ENCODE results near the gene CBLC.

CBLC gene

GRCh38 chr19:44734357-44734756, 43.3 kb upstream of the CBLC start:
- no peak for DNase-seq
- Histone ChIP-seq H3K9me3 (ENCODE audit: control extremely low read depth in 1 of 5, control insufficient read depth in 4 of 5, insufficient read depth in 2 of 5, low read depth in 1 of 5, low read length in 4 of 5) (no peaks in the 10 kb centered on the region), H3K4me1 (ENCODE audit: control extremely low read depth in 1 of 4, control insufficient read depth in 4 of 4, insufficient read depth in 4 of 4, low read length in 3 of 4) (peaks cover 11 to 34% (median 14%) of the 10 kb centered on the region in 4 experiments), H3K27ac (ENCODE audit: insufficient read depth in 1 of 2, low read depth in 1 of 2, low read length in 2 of 2, poor library complexity in 1 of 2, severe bottlenecking in 2 of 2) (no peak overlapping the region), H3K36me3 (ENCODE audit: control insufficient read depth in 4 of 4, insufficient read depth in 4 of 4, low read length in 3 of 4) (no peaks in the 10 kb centered on the region), H3K27me3 (replicated peaks in 2 of 5; ENCODE audit: control insufficient read depth in 4 of 5, insufficient read depth in 5 of 5, low read length in 4 of 5) (no peaks in the 10 kb centered on the region), H3K4me3 (ENCODE audit: control insufficient read depth in 1 of 7, extremely low read depth in 1 of 7, insufficient read depth in 4 of 7, low read depth in 2 of 7, low read length in 6 of 7) (no peak overlapping the region)
- POLR2A ChIA-PET: no interaction called here
- CTCF ChIA-PET: interaction anchor here (5.3 to 15.1 kb wide), 2 partner anchors 11 to 36 kb away, joined by 32 to 306 read pairs; no protein-coding TSS in a partner anchor
- WGBS (ENCODE audit: insufficient coverage): 38% methylated on average over 1 of the region's 1 CpG

GRCh38 chr19:44735011-44735410, 42.7 kb upstream of the CBLC start:
- peaks cover 11 to 31% (median 16%) of the 10 kb centered on the region in 4 experiments for H3K4me1 ChIP-seq (ENCODE audit: control extremely low read depth in 1 of 4, control insufficient read depth in 4 of 4, insufficient read depth in 4 of 4, low read length in 3 of 4)
- CTCF ChIA-PET: interaction anchor here (5.3 to 15.1 kb wide), 2 partner anchors 12 to 35 kb away, joined by 32 to 306 read pairs; no protein-coding TSS in a partner anchor
- H3K4me3 ChIP-seq (ENCODE audit: control insufficient read depth in 1 of 7, extremely low read depth in 1 of 7, insufficient read depth in 4 of 7, low read depth in 2 of 7, low read length in 6 of 7): no peak overlapping the region
- H3K27ac ChIP-seq (ENCODE audit: insufficient read depth in 1 of 2, low read depth in 1 of 2, low read length in 2 of 2, poor library complexity in 1 of 2, severe bottlenecking in 2 of 2): no peak overlapping the region
- H3K36me3 ChIP-seq (ENCODE audit: control insufficient read depth in 4 of 4, insufficient read depth in 4 of 4, low read length in 3 of 4): no peaks in the 10 kb centered on the region
- no peaks in the 10 kb centered on the region for H3K27me3 ChIP-seq (replicated peaks in 2 of 5; ENCODE audit: control insufficient read depth in 4 of 5, insufficient read depth in 5 of 5, low read length in 4 of 5)
- no peak for DNase-seq
- POLR2A ChIA-PET: no interaction called here
- H3K9me3 ChIP-seq (ENCODE audit: control extremely low read depth in 1 of 5, control insufficient read depth in 4 of 5, insufficient read depth in 2 of 5, low read depth in 1 of 5, low read length in 4 of 5): no peaks in the 10 kb centered on the region
- 80% methylated on average over 2 of the region's 5 CpGs for WGBS (ENCODE audit: insufficient coverage)

DNA sequence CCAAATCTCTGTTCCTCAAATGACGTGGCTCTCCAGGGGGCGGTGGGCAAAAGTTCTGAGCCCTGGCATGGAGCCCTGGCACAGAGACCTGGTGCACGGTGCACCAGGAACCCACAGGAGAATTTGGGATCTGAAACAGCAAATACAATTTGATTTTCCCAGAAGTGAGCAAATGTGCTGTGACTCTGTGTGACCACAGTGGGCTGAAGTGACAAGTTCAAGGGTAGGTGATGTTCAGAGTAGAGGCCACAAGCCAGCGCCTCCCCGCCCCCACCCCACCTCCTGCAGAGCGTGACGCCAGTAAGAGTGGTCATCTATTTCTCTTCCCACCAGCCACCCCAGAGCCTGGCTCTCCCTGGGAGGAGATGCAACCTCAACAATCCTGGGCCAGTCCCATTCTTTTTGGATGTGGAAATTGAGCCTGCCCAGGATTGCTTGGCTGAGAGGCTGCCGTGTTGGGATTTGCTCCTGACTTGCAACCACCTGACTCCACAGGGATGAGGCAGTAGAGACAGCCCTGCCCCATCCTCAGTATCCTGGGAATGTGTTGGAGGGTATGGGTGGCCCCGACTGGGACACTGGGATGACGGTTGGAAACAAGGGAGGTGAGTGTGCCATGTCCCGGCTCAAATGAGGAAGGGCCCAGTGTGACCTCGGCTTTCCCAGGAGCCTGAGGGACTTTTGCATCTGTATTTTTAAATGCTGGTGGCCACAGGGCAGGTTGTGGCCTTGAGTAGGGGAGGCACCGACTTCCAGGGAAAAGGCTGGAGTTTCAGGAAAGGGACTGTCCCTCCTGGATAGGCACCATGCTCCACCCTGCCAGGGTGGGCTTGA, 40.2 kb upstream of the CBLC start:
- DNase-seq: no peak
- no peaks in the 10 kb centered on the region for H3K27me3 ChIP-seq (replicated peaks in 2 of 5; ENCODE audit: control insufficient read depth in 4 of 5, insufficient read depth in 5 of 5, low read length in 4 of 5)
- H3K4me3 ChIP-seq (ENCODE audit: control insufficient read depth in 1 of 7, extremely low read depth in 1 of 7, insufficient read depth in 4 of 7, low read depth in 2 of 7, low read length in 6 of 7): no peak overlapping the region
- H3K27ac ChIP-seq (ENCODE audit: insufficient read depth in 1 of 2, low read depth in 1 of 2, low read length in 2 of 2, poor library complexity in 1 of 2, severe bottlenecking in 2 of 2): no peak overlapping the region
- H3K9me3 ChIP-seq (ENCODE audit: control extremely low read depth in 1 of 5, control insufficient read depth in 4 of 5, insufficient read depth in 2 of 5, low read depth in 1 of 5, low read length in 4 of 5): no peaks in the 10 kb centered on the region
- H3K36me3 ChIP-seq (ENCODE audit: control insufficient read depth in 4 of 4, insufficient read depth in 4 of 4, low read length in 3 of 4): no peaks in the 10 kb centered on the region
- CTCF ChIA-PET: interaction anchor here (0.6 to 5.3 kb wide), 7 partner anchors 10 to 1951 kb away, joined by 3 to 53 read pairs (median 4); no protein-coding TSS in a partner anchor
- POLR2A ChIA-PET: no interaction called here
- peaks cover 17 to 55% (median 37%) of the 10 kb centered on the region in 4 experiments for H3K4me1 ChIP-seq (ENCODE audit: control extremely low read depth in 1 of 4, control insufficient read depth in 4 of 4, insufficient read depth in 4 of 4, low read length in 3 of 4)
- 87% methylated on average over 7 of the region's 13 CpGs for WGBS (ENCODE audit: insufficient coverage)

DNA sequence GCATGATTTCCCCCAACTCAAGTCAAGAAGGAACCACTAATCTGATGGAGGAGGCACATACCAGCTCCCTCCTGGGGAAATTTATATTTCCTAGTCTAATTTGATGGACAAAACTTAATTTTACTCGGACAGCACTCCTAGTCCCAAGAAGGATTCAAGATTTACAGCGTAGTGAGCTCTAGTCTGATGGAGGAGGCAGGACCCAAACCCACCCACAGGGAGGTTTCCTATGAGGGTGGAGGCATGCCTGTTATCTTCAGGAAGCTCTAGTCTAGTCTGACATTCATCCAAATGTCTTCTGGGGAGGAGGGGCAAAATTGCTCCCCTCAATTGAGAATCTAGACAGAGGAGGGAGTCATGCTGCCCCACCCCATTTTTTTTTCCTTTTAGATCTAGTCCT, 39.6 kb upstream of the CBLC start:
- ChIA-PET CTCF (interaction anchor here (0.7 to 4.7 kb wide), 6 partner anchors 14 to 50 kb away, joined by 3 to 53 read pairs (median 4); no protein-coding TSS in a partner anchor), POLR2A (interaction anchor here (1.2 kb wide), 1 partner anchor 14 kb away, joined by 3 read pairs; no protein-coding TSS in a partner anchor)
- WGBS (ENCODE audit: insufficient coverage): 83% methylated on average over 2 of the region's 2 CpGs
- no peaks in the 10 kb centered on the region for H3K9me3 ChIP-seq (ENCODE audit: control extremely low read depth in 1 of 5, control insufficient read depth in 4 of 5, insufficient read depth in 2 of 5, low read depth in 1 of 5, low read length in 4 of 5)
- H3K36me3 ChIP-seq (ENCODE audit: control insufficient read depth in 4 of 4, insufficient read depth in 4 of 4, low read length in 3 of 4): no peaks in the 10 kb centered on the region
- no peak for DNase-seq
- no peaks in the 10 kb centered on the region for H3K27me3 ChIP-seq (replicated peaks in 2 of 5; ENCODE audit: control insufficient read depth in 4 of 5, insufficient read depth in 5 of 5, low read length in 4 of 5)
- H3K27ac ChIP-seq (ENCODE audit: insufficient read depth in 1 of 2, low read depth in 1 of 2, low read length in 2 of 2, poor library complexity in 1 of 2, severe bottlenecking in 2 of 2): no peak overlapping the region
- no peak overlapping the region for H3K4me3 ChIP-seq (ENCODE audit: control insufficient read depth in 1 of 7, extremely low read depth in 1 of 7, insufficient read depth in 4 of 7, low read depth in 2 of 7, low read length in 6 of 7)
- peaks cover 17 to 62% (median 44%) of the 10 kb centered on the region in 4 experiments for H3K4me1 ChIP-seq (ENCODE audit: control extremely low read depth in 1 of 4, control insufficient read depth in 4 of 4, insufficient read depth in 4 of 4, low read length in 3 of 4)

DNA sequence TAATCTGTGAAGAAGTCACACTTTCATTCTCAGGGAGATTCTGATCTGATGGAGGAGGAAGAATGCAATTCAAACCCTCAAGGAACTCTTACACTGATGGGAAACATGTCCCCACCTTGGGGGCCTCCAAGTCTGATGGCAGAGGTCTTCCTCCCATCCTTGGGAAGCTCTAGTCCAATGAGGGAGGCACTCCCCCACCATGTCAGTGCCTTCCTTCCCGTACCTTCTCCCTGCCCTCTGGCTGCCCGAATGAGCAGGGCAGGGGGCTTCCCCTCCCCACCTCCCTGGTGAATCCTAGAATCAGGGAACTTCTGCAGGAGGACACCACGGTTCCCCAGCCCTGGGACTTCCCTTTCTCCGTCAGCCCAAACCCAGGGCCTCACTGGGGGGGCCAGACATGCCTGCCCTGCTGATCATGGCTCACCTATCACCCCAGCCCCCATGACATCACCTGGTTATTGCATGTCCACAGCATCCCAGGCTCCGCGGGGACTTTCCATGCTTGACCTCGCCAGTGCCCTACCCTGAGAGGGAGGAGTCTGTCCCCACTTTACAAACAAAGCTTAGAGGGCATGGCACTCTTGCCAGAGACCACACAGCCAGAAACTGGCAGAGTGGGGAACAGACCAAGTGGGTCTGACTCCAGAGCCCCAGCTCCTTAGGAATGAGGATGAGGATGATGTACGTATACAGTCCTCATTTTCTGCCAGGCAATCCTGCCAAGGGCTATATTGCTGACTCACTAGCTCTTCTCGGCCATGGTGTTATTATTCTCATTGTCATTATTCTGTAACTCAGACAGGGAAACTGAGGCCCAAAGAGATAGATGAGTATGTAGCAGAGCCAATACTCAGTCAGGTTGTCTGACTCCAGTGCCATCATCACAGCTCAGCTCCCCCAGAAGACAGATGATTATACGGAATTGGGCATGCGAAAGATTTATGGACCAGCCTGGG, 38.8 kb upstream of the CBLC start:
- Histone ChIP-seq H3K9me3 (ENCODE audit: control extremely low read depth in 1 of 5, control insufficient read depth in 4 of 5, insufficient read depth in 2 of 5, low read depth in 1 of 5, low read length in 4 of 5) (no peaks in the 10 kb centered on the region), H3K27me3 (replicated peaks in 2 of 5; ENCODE audit: control insufficient read depth in 4 of 5, insufficient read depth in 5 of 5, low read length in 4 of 5) (no peaks in the 10 kb centered on the region), H3K27ac (ENCODE audit: insufficient read depth in 1 of 2, low read depth in 1 of 2, low read length in 2 of 2, poor library complexity in 1 of 2, severe bottlenecking in 2 of 2) (no peak overlapping the region), H3K36me3 (ENCODE audit: control insufficient read depth in 4 of 4, insufficient read depth in 4 of 4, low read length in 3 of 4) (no peaks in the 10 kb centered on the region), H3K4me3 (ENCODE audit: control insufficient read depth in 1 of 7, extremely low read depth in 1 of 7, insufficient read depth in 4 of 7, low read depth in 2 of 7, low read length in 6 of 7) (no peak overlapping the region), H3K4me1 (ENCODE audit: control extremely low read depth in 1 of 4, control insufficient read depth in 4 of 4, insufficient read depth in 4 of 4, low read length in 3 of 4) (peaks cover 17 to 70% (median 47%) of the 10 kb centered on the region in 4 experiments)
- WGBS (ENCODE audit: insufficient coverage): 69% methylated on average over 7 of the region's 11 CpGs
- DNase-seq: peak in 1 of 3 donors; percentile 49
- ChIA-PET POLR2A (interaction anchor here (1.2 kb wide), 1 partner anchor 14 kb away, joined by 3 read pairs; no protein-coding TSS in a partner anchor), CTCF (interaction anchor here (0.8 to 4.7 kb wide), 8 partner anchors 10 to 51 kb away, joined by 3 to 53 read pairs (median 4); no protein-coding TSS in a partner anchor)

DNA sequence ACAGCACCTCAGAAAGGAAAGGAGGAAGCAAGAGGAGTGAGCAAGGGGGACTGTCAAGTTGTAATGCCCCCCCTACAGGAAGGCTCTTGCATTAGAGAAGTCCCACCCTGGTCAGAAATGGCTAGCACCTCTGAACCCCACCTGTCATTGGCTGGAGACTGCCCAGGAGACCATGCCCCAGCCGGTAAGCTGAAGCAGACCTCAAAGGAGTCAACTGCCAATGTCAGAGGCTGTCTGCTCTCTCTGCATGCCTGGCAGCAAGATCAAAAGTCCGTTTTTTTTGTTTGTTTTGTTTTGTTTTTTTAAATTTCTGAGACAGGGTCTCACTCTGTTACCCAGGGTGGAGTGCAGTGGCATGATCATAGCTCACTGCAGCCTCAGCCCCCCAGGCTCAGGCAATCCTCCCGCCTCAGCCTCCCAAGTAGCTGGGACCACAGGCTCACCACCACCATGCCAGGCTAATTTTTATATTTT, 37.3 kb upstream of the CBLC start:
- 54% methylated on average over 3 of the region's 3 CpGs for WGBS (ENCODE audit: insufficient coverage)
- POLR2A ChIA-PET: interaction anchor here (0.6 kb wide), 1 partner anchor 44 kb away, joined by 3 read pairs; no protein-coding TSS in a partner anchor

More for the DNA sequence above, 37.3 kb upstream of the CBLC start:
- Histone ChIP-seq H3K27me3 (replicated peaks in 2 of 5; ENCODE audit: control insufficient read depth in 4 of 5, insufficient read depth in 5 of 5, low read length in 4 of 5) (no peaks in the 10 kb centered on the region), H3K4me3 (ENCODE audit: control insufficient read depth in 1 of 7, extremely low read depth in 1 of 7, insufficient read depth in 4 of 7, low read depth in 2 of 7, low read length in 6 of 7) (no peak overlapping the region), H3K36me3 (ENCODE audit: control insufficient read depth in 4 of 4, insufficient read depth in 4 of 4, low read length in 3 of 4) (no peaks in the 10 kb centered on the region), H3K9me3 (ENCODE audit: control extremely low read depth in 1 of 5, control insufficient read depth in 4 of 5, insufficient read depth in 2 of 5, low read depth in 1 of 5, low read length in 4 of 5) (no peaks in the 10 kb centered on the region), H3K4me1 (ENCODE audit: control extremely low read depth in 1 of 4, control insufficient read depth in 4 of 4, insufficient read depth in 4 of 4, low read length in 3 of 4) (peaks cover 17 to 82% (median 47%) of the 10 kb centered on the region in 4 experiments), H3K27ac (ENCODE audit: insufficient read depth in 1 of 2, low read depth in 1 of 2, low read length in 2 of 2, poor library complexity in 1 of 2, severe bottlenecking in 2 of 2) (no peak overlapping the region)
- DNase-seq: peak in 1 of 3 donors; percentile 45
- CTCF ChIA-PET: interaction anchor here (0.9 to 4.7 kb wide), 5 partner anchors 12 to 30 kb away, joined by 3 to 53 read pairs (median 6); no protein-coding TSS in a partner anchor

All from common myeloid progenitor, CD34-positive (primary cell).